CD4-positive, alpha-beta T cell treated with Interleukin-2 at 100 ng/mL for 4 hours (primary cell): Measurements from ENCODE around the gene FASLG.
A peak's percentile ranks its signal among the peaks of the same experiment; 100 is the strongest.
"Not testable (repeated sequence)": the region's sequence is repeated elsewhere in the genome, so short reads cannot be mapped to it uniquely, and the experiment has no call there.

ENCODE experiments used
- DNase-seq: peaks from one replicate; pipeline ENCODE4 v3.0.0-alpha.2; 2020; ENCODE audit warnings: low spot score

FASLG gene

DNA sequence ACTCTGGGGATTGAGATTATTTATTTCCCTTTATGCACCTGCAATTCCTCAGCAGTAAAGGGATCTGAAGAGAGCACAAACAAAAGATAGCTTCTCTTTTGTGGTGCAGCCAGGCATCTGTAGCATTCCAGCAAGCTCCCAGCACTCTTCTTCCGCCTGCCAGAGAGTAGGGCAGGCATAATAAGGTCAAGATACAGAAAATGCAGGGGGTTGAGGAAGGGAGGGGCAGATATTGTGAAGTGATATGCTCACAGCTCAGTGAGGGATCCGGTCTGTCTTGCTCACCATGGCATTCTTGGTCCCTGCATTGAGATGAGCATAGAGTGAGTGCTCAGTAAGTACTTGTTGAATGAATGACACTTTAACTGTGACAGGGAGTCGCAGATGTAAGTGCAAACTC is 23.9 kb downstream of the FASLG start:
- DNase-seq, result peak; percentile 27

DNA sequence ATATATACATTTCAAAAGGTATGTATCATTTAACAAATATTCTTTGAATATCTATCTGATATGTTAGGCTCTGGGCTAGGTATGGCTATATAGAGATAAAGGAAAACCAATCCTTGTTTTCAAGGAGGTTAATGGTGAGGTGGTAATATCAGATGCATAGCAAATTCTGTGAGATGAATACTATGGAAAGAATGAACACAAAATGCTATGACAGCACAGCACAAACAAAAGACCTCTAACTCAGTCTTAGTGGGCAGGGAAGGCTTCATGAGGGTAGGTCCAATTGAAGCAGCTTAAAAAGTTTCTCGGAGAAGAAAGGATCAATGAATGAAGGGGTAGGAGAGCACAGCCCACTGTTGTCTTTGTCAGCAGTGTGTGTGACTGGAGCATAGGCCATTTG is 27.2 kb downstream of the FASLG start:
- DNase-seq, result no peak

DNA sequence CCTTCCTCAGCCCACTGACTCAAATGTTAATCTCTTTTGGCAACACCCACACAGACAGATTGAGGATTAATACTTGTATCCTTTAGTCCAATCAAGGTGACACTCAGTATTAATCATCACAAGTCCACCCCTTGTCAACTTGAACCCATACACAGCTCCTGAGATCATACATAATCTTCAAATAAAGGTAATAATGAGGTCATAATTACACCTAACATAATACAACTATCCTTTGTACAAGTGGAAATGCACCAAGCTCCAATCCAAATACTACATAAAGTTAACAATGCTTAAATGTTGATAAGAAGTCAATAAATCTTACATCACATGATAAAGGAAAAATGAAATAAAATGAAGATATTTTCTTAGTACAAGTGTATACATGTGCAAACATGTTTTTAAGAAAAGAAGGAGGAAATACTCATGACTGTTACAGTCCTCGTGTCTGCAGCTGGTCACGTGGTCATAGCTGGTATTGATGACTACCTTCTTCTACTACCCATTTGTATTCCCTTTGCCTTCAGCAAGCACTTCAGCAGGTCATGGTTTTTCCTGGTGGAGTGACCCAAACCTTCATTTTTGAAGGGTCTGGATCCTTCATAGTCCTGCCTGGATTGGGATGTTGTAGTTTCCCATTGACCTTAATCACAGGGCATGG is 29.7 kb downstream of the FASLG start:
- DNase-seq, result not testable (repeated sequence)

DNA sequence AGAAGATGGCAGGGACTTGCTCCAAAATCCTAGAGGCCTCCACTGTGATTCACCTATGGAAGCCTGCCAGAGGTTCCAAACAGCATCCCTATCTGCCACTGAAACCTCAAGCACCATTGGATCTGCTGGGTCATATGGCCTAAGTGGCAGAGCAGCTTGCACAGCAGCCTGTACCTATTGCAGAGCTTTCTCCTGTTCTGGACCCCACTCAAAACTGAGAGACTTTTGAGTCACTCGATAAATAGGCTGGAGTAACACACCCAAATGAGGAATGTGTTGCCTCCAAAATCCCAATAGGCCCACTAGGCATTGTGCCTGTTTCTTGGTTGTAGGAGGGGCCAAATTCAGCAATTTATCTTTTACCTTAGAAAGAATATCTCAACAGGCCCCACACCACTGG is 32.0 kb downstream of the FASLG start:
- not testable (repeated sequence) for DNase-seq

DNA sequence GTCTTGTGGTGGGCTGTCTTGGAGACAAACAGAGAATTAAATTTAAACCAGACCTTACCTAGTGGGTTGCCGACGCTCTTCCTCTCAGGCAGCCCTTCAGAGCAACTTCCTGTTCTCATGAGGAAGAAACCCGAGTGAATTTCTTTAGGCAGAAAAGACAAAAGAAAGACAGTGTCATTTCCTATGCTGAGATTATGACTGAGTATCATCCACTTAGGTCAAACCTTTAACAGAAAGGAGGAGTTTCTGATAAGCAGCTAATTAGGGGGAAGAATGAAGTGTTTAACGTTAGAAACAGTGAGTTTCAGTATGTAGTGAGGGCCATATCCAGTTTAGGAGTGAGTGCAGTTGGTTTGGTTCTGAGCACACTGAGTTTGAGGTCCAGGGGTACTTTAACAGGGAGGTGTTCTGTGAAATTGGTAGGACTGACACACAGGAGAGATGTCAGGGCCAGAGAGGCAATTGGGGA is 38.7 kb downstream of the FASLG start:
- peak; percentile 62 for DNase-seq

DNA sequence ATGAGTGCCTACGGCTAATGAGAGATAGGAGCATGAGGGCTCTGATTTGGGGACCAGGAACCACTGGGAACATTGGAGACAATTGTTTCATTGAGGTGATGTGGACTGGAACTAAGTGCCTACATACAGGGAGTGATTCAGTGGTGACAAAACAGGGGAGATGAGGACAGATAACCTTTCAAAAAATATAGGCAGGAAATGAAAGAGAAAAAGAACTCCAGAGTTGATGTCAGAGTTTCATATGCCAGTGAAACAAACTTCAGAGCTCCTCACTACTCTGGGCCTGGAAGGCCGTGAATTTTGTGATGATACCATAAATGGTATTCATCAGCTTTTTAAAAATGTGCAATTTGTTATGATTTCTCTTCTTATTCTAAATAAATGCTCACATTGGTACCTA is 39.3 kb downstream of the FASLG start:
- peak; percentile 64 for DNase-seq

DNA sequence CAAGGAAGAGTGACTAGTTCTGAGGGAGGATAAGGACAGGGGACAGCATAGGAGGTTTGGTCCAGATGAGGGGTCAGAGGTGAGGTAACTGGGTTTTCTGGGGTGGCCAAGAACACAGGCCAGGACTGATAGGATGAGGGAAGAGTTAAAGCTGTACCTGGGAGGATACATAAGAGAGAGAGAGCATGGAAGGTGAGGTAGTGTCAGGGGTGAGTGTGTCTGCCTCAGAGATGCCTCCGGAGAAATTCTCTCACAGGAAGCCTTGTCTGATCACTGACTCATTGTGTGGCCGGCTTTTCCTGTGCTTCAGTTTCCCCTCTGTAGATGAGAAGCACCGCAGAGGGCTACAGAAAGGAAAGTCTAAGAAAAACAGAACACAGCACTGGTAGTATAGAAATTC is 40.2 kb downstream of the FASLG start:
- DNase-seq, result peak; percentile 92

DNA sequence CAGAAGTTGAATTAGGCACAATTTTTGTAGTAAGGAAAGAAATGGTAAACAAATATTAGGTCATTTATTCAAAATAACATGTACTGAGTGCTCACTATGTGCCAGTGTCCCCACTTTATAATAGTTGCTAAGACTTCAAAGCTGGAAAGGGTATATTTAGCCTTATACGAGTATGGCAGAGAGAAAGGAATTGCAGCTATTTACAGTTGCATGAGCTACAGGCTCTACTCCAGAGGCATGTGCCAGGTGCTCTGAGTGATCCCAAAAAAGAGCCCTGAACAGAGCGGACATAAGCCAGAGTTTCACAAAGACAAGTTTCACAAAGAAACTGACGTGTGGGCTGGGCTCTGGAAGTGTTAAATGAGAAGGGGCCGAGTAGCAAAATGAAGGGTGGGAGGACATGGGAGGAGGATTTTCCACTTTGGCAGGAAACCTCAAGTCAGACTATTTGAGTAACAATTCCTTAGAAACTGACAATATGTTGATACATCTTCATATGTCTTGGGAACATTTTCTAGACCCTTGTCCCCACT is 40.9 kb downstream of the FASLG start:
- DNase-seq, result no peak

DNA sequence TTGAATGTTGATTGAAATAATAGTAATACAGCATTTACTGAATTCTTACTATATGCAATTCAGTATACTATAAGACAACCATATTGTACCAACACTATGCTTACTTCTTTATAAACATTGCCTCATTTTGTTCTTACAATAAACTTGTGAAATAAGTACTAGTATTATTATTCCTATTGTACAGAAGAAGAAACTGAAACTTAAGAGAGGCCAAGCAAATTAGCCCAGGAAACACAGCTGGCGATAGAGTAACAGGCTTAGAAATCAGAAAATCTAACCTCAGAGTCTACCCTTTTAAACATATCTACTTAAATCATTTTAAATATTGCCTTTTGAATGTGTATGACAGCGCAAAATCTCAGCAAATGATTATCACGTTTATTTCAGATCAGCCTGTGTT is 41.7 kb downstream of the FASLG start:
- DNase-seq, result no peak

DNA sequence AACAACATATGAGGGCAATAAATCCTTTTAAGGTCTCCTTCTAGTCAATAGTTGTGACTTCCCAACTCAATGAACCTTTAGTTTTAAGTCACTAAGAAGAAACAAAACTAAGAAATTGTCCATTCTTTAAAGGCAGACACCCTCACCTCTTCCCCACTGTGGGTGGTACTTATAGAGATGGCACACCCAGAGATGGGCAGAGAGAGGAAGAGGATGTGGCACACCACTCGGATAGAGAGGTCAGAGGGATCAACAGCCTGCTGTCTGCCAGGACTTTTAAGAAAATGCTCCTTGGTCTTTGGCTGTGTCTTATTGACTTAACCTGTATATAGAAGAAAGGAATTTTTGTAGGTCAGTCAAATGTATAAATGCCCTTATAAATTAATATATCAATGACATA is 45.1 kb downstream of the FASLG start:
- DNase-seq, result peak; percentile 40

DNA sequence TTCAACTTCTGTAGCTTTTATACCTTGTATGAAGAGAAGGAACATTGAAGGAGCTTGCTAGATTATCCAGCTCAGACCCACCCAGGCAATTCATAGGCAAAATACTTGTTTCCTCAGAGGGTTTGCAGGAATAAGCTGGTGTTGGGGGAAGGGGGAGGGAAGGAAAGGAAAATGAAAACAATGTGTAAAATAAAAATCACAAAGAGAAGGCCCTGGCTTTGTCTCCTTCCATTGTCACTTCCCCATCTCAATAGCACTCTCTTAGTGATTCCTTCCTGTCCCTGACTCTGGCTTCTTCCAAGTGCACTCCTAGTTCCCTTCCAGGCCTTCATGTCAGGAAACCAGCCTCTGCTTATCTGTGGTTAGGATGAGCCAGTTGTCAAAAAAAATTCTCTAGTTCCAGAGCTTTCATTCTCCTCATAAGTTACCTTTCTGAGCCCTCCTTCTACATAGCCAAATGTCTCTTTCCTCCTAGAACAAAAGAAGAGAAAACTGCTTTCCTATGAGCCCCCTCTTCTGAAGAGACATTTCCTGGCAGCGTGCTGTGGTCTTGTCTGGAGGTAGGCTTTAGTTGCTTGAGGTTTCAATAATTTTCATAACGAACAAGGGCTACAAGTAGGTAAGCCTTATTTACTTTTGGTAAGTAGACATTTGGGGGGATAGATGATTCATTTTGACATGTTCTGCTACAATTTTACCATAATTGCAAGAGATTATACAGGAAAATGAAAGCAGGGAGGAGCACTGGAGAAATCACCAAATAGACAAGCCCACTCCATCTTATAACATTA is 45.7 kb downstream of the FASLG start:
- no peak for DNase-seq

DNA sequence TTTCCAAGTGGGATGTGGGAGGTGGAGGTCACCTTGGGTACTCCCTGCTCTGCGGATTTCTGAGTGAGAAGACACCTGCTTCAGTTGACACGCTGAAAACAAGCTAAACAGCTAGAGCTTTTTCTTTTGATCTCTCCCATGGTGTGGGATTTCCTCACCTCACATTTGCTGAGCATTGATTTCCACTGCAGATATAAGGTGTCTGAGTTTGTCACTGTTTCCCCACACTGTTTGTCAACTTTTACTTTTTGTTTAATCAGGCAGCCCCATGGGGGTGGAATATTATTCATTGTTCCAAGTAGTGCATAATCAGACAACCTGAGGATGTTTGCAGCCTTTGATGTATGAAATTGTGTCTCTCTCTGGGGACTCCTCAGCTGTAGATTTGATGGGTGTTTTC is 49.5 kb downstream of the FASLG start:
- DNase-seq, result peak; percentile 90

DNA sequence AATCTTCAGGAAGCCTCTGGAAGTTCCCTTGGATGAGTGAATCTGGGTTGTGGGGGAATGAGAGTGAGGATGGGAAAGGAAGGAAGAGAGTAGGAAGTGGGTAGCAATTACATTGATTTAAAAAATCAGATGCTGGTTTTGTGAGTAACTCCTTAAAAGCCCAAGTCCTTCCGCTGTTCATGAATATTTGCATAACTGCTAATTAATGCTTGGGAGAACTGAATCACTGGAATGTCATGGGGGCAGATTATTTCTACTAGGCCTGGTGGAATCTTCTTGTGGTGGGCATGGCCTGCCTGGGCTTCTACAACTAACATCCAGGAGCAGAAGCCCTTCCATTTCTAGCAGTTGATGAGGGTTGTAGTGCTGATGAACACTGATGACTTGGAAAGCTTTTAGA is 52.7 kb downstream of the FASLG start:
- no peak for DNase-seq

DNA sequence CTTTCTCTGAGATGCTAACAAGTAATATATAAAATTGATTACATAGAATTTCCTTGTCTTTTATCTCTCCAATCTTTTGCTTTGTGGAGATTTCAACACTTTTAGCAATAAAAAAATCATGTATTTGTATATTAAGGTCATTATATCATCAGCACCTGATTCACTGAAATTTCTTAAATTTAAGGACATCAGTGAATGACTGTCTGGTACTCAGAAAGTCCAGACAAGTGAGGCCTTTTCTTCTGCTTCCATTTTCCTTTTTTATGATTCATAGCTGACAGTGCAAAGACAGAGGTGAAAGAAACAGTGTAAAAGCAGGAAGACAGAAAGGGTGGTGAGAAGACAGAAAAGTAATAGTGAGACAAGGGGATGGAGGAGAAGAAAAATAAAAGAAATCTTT is 54.6 kb downstream of the FASLG start:
- no peak for DNase-seq
